Retina (tissue), 1 donor: ENCODE results near the gene SNAP47.

Experiments
- DNase-seq: peaks from one replicate; pipeline ENCODE4 v3.0.0-alpha.2; 2016

The SNAP47 gene

DNA sequence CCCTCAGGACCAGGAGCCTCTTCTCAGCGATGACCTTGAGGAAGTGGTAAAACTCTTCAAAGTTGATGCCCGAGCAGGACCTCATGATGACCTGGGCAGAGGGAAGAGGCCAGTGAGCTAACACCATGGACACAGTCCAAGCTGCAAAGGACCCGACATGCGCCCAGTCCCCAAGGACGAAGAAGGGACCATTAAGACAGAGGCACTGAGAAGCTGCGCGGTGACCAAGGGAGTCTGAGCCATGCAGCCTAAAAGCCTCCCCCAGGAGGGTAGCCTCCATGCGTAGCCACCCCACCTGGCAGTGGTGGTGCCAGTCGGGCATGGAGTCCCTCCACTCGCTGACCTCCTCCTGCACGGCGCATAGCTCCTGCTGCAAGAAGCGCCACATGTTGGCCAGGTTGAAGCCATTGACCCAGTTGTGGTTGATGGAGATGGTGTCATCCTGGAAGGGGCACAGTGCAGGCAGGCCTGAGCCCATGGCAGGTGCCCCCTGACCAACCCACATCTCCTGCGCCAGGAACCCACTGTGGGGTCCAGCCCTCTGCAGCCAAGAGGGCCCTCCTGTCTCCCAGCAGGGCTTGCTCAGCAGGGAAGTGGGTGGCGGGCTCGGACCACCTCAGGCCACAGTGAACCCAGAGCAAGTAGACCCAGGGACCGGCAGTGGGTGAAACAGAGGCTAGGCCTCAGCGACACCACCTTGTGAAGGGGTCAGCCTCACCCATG is 2.5 kb upstream of the SNAP47 start:
- DNase-seq = no peak

- DNase-seq = no peak
Observed at GRCh38 chr1:227733309-227733705, 1.9 kb upstream of the SNAP47 start.

DNA sequence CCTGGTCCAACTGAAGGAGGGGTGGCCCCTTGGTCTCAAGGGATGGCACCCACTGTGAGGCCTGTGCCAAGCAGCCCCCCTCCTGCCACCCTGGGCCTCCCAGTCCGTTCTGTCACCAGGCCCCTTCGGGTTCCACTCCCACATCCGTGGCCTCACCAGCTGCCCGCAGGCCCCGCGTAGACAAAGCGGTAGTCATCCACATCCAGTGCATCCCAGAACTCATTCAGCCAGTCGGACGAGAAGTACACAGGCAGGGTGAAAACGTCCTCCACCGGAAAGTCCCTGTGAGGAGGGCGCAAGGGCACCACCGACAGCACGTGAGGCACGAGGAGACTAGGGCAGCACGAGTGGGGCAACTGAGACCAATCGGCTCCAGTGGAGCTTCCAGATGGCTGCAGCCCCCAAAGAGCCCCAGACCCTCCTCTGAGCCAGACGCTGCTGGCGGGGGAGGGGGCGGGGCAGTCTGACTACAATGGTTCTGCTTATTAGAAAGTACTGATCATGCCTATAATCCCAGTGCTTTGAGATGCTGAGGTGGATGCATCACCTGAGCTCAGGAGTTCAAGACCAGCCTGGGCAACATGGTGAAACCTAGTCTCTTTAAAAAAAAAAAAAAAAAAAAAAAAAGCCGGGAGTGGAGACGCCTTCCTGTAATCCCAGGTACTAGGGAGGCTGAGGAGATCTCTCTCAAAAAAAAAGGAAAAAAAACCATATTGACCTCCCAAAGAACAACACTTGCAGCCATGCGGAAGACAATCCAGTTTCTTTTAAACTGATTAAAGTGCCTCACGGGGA is 1.3 kb upstream of the SNAP47 start:
- no peak for DNase-seq

DNA sequence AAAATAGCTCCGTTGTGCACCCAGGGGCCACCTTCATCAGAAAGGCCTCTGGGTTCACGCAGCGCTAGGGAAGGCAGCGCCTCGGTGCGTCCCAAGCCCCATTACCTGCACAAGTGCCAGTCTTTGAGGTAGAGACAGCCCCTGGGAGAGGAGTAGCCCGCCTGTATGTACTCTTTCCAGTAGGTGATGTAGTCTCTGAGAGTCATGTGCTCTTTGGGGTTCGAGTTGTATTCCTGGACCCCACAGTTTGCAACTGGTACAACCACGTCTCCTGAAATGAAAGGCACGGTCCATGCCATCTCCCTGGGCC is 734 bp upstream of the SNAP47 start:
- no peak for DNase-seq

DNA sequence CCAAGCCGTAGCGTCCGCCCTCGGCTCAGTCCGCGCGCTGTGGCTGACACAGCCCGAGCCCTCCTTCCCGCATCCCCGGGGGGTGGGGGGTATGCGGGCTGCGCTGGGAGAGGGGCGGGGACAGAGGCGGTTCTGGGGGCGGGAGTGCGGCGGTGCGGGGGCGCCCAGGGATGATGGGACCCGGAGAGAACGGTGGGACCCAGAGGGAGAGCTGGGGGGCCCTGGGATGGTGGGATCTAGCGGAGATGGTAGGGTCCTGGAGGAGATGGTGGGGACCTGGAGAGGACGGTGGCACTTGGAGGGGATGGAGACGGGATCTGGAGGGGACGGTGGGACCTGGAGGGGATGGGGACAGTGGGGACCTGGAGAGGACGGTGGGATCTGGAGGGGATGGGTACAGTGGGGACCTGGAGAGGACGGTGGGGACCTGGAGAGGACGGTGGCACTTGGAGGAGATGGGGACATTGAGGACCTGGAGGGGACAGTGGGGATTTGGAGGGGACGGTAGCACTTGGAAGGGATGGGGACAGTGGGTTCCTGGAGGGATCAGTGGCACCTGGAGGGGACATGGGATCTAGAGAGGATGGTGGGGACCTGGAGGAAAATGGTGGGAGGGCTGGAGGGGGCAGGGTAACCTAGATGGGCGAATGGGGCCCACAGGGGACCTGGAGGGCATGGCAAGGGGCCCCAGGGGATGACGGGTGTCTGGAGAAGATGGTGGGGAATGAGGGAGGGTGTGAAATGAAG is 477 bp downstream of the SNAP47 start:
- no peak for DNase-seq

GRCh38 chr1:227736814-227737432 is 1.7 kb downstream of the SNAP47 start:
- no peak for DNase-seq

DNA sequence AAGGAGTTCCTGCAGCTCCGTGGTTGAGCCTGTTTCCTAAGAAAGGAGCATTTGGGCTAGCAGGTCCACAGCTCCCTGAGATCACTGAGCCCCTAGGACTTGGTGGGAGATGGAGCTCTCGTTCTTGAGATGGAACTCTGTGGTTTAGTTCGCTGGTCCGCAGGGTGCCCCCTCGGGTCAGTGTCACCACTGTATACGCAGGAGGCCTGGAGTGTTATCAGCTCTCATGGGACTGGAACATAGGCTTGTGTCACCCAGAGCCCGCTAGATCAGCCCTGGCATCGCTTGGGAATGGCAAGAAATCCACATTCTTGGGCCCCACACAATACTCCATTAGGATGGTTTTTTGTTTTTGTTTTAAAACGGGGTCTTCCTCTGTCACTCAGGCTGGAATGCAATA is 3.6 kb downstream of the SNAP47 start:
- no peak for DNase-seq

GRCh38 chr1:227739636-227740035 is 4.4 kb downstream of the SNAP47 start:
- DNase-seq = no peak

- no peak for DNase-seq
Observed at GRCh38 chr1:227740401-227740960, 5.2 kb downstream of the SNAP47 start.

GRCh38 chr1:227741166-227741870 is 6.1 kb downstream of the SNAP47 start:
- DNase-seq = no peak

GRCh38 chr1:227742738-227743715 is 7.8 kb downstream of the SNAP47 start:
- DNase-seq = no peak

- DNase-seq = no peak
Observed at GRCh38 chr1:227744668-227745067, 9.4 kb downstream of the SNAP47 start.

DNA sequence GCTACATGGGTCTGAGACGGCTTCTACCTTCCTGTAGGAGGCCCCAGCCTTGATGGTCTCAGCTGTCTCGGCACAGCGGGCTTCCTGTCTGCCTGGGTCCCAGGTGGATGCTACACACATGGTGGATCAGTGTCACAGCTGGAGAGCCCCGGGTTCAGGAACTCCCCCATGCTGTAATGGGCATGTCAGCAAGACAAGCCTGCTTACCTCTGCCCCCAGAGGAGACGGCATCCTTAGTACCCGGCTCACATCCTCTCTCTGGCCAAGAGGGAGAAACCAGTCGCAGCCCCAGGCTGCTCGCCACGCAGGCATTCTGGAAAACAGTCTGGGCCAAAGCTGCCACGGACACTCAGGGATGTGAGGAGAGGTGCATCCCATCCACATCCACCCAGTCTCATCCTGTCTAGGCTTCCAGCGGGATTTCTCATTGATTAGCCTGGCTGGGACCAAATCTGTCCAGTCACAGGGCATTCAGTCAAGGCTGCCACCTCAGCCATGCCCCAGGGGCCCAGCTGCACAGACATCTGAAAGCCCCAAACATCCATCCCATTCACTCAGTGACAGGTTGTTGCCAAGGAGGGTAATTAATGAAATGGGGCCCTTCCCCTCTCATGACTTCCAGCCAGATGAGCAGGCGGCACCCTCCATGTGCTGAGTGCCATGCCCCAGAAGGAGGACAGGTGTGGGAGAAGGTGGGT is 10.5 kb downstream of the SNAP47 start:
- DNase-seq = peak; percentile 30

DNA sequence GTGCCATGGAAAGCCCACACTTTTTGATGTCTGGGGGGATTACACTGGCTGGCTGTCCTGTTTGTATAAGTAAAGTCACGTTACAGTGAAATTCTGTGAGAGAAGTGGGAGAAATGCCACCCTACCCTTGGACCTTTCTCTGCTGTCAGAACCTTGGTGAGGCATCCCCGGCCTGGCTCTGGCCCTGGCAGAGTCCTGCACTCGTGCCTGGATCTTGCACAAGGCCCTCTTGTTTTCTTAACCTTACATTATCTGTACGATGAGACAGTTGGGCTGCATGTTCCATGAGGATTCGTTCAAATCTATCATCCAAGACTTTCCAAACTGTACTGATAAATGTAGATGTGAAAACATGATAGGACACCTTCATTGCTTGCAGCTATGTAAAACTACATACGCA is 11.4 kb downstream of the SNAP47 start:
- no peak for DNase-seq

DNA sequence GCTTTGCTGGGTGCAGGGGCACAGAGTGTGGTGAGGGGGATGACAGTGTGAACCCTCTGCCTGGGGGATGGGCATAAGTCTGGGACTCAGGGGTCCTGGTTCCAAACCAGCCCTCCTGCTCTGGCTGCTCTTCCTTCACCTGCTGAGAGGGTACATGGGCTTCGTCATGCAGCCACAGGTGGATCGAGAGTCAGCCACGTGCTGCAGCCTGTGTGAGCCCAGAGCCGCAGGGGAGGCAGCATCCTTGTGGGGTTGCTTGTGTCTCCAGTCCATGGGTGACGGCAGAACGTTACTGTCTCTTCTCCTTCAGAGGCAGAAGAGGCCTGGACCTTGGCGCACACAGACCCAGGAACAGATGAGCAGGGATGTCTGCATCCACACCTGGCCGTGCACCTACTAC is 12.1 kb downstream of the SNAP47 start:
- no peak for DNase-seq

DNA sequence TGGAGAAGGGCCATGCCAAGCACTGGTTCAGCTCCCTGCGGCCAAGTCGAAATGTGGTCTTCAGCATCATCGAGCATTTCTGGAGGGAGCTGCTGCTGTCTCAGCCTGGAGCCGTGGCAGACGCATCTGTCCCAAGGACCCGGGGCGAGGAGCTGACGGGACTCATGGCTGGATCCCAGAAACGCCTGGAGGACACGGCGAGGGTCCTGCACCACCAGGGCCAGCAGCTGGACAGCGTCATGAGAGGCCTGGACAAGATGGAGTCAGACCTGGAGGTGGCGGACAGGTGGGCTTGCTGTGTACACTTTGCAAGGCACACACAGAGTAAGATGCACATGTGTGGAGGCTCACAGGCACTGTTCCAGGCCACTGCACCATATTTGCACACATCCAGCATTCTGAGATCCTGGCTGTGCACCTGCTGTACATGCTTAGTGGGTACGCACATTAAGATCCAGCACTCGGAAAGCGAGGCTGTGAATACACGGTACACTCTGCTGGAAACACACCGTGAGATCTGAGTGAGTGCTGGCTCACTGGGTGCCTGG is 12.8 kb downstream of the SNAP47 start:
- DNase-seq = no peak

DNA sequence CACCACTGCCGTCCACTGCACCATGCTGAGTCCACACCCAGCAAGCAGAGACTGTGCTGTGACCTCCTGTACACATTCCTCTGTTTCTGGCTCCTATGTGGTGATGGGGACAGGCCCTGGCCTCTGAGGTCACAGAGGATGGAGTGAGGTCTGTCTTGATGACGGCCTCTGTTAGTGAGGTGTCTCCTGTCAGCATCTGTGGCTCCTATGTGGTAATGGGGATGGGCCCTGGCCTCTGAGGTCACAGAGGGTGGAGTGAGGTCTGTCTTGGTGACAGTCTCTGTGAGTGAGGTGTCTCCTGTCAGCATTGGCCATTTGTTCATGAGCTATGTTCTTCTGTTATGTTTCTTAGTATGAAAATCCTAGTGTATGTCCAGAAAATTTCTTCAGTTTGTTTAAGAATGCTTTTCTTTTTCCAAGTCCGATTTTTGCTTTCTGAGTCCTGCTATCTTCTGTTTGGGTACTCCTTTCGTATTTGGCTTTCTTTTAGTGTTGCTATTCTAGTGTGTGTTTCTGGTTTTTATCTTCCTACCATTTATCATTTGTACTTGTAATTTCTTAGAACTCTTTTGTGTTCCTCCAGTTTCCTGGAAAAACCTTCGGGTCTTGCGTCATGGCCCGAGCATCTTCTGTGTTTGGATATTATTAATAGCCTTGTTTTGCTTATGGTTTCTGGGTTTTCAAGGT is 13.4 kb downstream of the SNAP47 start:
- DNase-seq = no peak

DNA sequence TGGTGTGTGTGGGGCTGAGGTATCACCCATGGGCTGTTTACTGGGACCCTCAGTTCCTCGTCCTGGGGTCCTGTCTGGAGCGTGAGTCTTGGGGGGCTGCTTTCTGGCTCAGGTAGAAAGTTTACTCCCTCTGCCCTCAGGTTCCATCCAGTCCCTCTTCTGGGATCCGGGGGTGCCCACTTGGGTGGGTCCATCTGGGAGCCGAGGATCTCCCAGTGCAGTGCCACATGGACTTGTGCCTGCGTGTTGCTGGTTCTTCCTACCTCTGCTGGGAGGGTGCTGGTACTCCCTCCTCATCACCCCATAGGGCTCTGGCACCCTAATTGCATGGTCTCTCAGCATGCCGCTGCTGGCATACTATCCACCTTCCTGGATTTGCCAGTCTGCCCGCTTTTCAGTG is 14.0 kb downstream of the SNAP47 start:
- no peak for DNase-seq

DNA sequence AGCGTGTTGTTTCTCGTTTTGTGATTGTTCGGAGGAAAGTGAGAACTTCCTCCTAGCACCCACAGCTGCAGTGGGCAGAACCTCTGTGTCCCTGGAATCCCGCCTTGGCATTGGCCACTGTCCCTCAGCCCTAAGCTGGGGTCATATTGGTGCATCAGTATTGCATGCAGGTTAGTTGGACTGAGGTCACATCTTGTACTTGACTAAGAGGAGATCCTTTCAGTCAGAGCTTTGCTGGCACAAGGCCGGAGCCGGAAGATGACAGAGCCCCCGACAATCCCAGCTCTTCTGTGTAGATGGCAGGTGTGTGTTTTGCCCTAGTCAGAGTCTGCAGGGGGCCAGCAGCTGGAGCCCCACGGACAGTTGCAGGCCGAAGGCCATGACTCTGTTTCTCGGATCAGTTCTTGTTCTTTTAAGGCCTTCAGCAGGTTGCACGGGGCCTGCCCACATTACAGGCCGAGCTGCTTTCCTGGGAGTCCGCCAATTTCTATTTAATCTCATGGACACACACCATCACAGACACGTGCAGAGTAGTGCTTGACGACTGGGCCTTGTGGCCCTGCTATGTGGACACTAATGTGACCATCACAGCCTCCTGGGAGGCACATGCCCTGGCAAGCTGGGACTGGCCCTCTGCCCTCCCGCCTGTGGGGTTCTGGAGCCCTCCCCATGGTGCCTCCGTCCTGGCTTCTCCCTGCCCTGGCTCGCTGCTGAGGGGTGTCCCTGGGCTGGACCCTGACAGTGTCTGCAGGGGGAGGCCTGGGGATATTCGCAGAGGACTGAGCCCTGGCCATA is 14.9 kb downstream of the SNAP47 start:
- DNase-seq = no peak
